ENCODE data around the gene CFAP45. TPM values are rescaled to one million over a fixed set of nuclear protein-coding genes. Genes with fewer than 3 reads are reported as not detected.

Gene CFAP45, protein sequence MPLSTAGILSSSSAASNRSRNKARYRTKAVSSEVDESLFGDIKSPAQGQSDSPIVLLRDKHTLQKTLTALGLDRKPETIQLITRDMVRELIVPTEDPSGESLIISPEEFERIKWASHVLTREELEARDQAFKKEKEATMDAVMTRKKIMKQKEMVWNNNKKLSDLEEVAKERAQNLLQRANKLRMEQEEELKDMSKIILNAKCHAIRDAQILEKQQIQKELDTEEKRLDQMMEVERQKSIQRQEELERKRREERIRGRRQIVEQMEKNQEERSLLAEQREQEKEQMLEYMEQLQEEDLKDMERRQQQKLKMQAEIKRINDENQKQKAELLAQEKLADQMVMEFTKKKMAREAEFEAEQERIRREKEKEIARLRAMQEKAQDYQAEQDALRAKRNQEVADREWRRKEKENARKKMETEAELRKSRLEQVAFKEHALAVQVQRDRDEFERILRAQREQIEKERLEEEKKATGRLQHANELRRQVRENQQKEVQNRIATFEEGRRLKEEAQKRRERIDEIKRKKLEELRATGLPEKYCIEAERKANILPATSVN
- polyA plus RNA-seq: under 1 TPM in 1 of 3 donors, not detected in 2; 0.36 TPM

DNA sequence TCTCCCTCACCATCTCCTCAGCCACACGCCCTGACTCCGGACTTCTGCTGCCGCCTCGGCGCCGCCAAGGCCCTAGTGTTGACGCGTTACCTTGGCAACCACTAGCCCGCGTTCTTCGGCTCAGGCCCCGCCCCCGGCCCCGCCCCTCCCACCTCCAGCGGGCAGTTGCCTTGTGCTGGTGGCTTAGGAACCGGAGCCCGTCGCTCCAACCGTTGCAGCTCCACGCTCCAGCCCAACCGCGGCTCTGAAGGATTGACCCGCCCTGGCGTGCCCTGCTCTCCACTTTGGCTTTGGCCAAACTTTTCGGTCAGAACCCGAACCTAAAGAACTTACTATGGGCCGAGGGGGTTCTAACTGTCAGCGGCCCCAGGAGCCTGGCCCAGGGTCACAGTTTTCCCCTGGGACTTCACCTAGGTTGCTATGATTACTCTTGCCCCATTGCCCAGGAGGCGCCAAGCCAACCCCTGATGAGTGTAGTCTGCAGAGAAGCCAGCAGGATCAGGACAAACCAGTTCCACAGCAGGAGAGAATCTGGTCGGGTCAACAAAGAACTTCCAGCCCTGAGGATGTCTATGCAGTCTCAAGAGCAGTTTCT lies at the start of gene CFAP45:
Gene CFAP45, minus strand, starts transcription at position 80 of the 595 bp plus-strand sequence. Its CDS starts 67 bp downstream, at position 13.
- Mint-ChIP-seq H3K27me3 (ENCODE audit: low read depth in 3 of 3) (peaks cover 6 to 13% (median 9%) of the 10 kb centered on the region in 3 donors), H3K4me1 (peaks cover 16% of the 10 kb centered on the region in 2 donors), H3K4me3 (no peak within 1 kb of the TSS), H3K9me3 (peaks cover 0 to under 1% (median 0%) of the 10 kb centered on the region in 6 donors), H3K27ac (peak within 1 kb of the TSS in 5 of 6 donors; percentile 8 to 82 (median 60)), H3K36me3 (peaks cover 0 to 6% (median 3%) of the 10 kb centered on the region in 3 donors)
- DNase-seq: peak in 2 of 3 donors; percentile 17 to 33

DNA sequence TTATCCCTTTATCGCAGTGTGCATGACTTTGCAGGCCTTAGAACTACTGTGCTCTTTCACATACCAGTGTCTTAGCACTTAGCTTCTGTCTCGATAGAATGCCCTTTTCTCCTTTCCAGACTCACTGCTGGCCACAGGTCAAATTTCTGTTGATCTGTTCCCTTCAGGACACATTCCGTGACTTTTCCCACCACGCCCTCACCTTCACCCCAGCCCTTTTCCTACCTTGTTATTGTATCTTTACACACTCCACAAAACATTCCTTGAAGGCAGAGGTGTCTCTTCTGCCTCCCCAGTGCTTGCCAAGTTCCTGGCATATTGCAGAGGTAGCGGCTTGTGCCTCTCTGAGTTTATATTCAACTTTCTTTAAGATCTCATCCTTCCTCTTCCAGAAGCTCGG lies 49.2 kb upstream of the CFAP45 start:
- Mint-ChIP-seq H3K4me3 (no peak overlapping the region), H3K27ac (no peak overlapping the region), H3K9me3 (no peaks in the 10 kb centered on the region), H3K4me1 (peaks cover 10 to 11% of the 10 kb centered on the region in 2 donors), H3K36me3 (no peaks in the 10 kb centered on the region), H3K27me3 (ENCODE audit: low read depth in 3 of 3) (peaks cover 6 to 31% (median 10%) of the 10 kb centered on the region in 3 donors)
- DNase-seq: no peak

DNA sequence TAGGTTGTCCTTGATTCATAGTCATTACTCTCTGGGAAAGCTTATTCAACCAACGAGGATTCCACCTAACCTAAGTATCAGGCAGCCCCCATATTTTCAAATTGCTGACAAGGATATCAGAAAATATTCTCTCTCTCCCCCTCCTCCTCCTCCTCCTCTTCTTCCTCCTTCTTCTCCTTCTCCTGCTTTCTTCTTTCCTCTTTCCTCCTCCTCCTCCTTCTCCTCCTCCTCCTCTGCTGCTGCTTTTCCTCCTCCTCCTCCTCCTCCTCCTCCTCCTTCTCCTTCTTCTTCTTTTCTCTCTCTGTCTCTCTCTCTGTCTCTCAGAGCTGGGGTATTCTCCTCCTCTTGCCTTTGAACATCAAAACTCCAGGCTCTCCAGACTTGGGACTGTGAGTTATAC lies 48.0 kb upstream of the CFAP45 start:
- no peak overlapping the region for H3K27ac Mint-ChIP-seq
- peaks cover 6 to 26% (median 10%) of the 10 kb centered on the region in 3 donors for H3K27me3 Mint-ChIP-seq (ENCODE audit: low read depth in 3 of 3)
- no peaks in the 10 kb centered on the region for H3K36me3 Mint-ChIP-seq
- DNase-seq: no peak
- no peaks in the 10 kb centered on the region for H3K9me3 Mint-ChIP-seq
- no peak overlapping the region for H3K4me3 Mint-ChIP-seq
- peaks cover 10 to 11% of the 10 kb centered on the region in 2 donors for H3K4me1 Mint-ChIP-seq

DNA sequence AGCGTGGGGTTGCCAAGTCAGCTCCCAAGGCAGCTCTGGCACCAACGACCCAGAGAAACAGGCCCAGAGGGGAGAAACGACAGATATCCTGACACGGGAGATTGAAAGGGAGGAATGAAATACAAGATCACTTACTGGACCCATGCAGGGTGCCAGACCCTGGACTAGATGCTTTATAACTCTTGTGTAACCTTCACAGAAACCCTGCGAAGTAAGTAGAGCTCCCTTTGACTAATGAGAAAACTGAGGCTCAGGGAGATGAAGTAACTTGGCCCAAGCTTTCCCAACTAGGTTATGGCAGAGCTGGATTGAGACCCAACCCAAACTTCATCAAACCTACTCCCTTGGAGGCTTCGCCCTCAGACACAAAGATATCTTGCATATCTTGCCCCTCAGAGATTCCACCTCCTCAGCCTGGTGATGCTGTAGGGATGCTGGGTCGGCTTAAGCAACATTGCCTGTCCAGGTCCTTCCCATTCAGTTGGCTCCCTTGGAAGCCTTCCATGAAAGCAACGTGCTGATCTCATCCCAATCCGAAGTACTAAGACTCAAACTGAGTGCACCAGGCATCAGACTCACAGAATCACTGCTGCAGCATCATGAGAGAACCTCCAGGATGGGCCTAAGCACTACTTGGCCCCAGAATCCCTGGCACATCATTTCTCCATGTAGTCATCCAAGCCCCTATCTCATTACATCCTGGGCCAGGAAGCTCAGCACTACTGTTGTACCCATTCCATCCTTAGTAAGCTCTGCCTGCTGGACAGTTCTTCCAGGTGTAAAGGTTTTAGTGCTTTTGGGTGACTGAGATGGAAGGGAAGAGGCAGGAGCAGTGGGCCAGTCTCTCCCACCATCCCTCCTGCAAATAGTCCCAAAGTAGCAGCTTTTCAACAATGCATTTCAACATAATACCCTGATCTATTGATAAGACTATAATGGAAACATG lies 46.5 kb upstream of the CFAP45 start:
- DNase-seq: no peak
- H3K36me3 Mint-ChIP-seq: no peaks in the 10 kb centered on the region
- peaks cover 8 to 32% (median 10%) of the 10 kb centered on the region in 3 donors for H3K27me3 Mint-ChIP-seq (ENCODE audit: low read depth in 3 of 3)
- H3K27ac Mint-ChIP-seq: no peak overlapping the region
- H3K4me1 Mint-ChIP-seq: peaks cover 10 to 11% of the 10 kb centered on the region in 2 donors
- H3K4me3 Mint-ChIP-seq: peak overlapping the region; percentile 18 to 55 (median 39)
- H3K9me3 Mint-ChIP-seq: no peaks in the 10 kb centered on the region

DNA sequence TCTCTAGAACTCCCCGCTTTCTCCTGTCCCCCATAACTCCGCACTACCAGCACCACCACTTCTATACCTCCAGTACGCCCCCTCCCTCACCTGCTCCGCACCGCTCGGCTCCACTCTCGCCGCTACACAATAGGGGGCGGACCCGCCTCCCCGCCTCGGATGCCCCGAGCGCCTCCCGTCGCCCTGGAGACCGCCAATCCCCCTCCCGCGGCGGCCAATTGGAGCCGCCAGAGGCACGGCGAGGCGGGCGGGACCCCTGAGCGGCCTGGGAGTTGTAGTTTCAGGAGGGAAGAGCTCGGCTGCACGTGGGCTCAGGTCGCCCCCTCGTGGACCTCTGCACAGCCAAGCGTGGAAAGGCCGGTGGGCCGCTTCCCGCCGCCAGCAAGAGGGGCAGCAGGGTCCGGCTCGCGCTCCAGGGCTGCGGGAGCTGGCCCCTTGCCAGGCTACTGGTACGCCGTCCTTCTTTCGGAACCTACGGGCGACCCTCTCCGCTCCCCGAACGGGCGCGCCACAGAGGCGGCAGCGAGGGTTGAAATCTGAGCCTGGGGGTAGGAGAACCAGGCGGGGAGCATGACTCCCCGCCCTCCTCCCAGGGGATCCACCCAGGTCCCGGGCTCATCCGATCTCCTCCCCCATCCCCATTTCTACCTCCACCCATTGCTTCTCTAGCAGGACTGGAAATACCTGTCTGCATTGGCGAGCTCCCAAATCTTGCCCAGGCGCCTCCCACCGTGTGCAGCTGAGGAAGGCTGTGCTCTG lies 45.7 kb upstream of the CFAP45 start, which contains the start of gene IGSF9:
Gene IGSF9, minus strand, starts transcription at position 131 of the 759 bp plus-strand sequence. CDS start 2,159 bp downstream, outside the sequence.
- H3K9me3 Mint-ChIP-seq: no peaks in the 10 kb centered on the region
- DNase-seq: peak; percentile 67
- H3K4me3 Mint-ChIP-seq: peak within 1 kb of the TSS; percentile 40 to 66 (median 57)
- peak within 1 kb of the TSS in 1 of 6 donors; percentile 45 for H3K27ac Mint-ChIP-seq
- H3K36me3 Mint-ChIP-seq: no peaks in the 10 kb centered on the region
- H3K27me3 Mint-ChIP-seq (ENCODE audit: low read depth in 3 of 3): peaks cover 8 to 27% (median 10%) of the 10 kb centered on the region in 3 donors
- H3K4me1 Mint-ChIP-seq: peaks cover 10 to 11% of the 10 kb centered on the region in 2 donors

DNA sequence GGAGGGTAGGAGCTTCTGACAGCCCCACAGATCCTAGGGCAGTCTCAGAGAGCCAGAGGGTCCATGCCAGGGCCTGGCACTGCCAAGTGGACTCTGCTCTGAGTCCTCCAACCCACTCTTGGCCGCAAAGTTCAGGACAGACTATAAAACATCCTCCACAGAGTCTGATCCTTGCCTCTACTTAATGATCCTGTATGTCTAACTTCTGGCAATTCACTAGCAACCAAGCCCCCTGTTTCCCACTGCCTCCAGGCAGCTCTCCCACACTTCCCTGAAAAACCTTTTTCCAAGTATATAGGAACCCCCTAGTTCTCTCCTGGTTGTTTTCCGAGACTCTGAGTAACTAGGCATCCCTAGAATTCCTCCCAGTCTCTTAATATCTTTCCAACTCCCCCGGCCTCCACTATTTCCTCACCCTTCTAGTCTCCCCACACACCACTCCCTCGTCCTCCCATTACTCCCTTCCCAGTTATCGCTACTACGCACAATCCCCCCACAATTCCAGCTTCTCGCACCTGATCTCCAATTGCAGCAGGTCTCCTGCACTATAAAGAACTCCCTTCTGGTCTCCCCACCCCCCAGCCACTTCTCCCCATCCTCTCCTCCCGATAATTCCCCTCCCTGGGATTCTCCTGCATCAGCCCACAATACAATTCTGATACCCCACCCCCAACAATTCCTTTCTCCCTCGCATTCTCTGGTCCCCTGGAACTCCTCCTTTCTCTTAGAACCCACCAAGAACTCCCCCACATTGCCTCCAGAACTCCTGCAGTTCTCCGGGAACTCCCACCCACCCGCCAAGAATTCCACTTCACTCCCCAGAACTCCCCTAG lies 44.9 kb upstream of the CFAP45 start:
- Mint-ChIP-seq H3K4me3 (peak overlapping the region; percentile 40 to 66 (median 57)), H3K27me3 (ENCODE audit: low read depth in 3 of 3) (peaks cover 8 to 24% (median 10%) of the 10 kb centered on the region in 3 donors), H3K4me1 (peaks cover 10 to 11% of the 10 kb centered on the region in 2 donors), H3K9me3 (no peaks in the 10 kb centered on the region), H3K27ac (peak overlapping the region in 1 of 6 donors; percentile 45), H3K36me3 (no peaks in the 10 kb centered on the region)
- no peak for DNase-seq

DNA sequence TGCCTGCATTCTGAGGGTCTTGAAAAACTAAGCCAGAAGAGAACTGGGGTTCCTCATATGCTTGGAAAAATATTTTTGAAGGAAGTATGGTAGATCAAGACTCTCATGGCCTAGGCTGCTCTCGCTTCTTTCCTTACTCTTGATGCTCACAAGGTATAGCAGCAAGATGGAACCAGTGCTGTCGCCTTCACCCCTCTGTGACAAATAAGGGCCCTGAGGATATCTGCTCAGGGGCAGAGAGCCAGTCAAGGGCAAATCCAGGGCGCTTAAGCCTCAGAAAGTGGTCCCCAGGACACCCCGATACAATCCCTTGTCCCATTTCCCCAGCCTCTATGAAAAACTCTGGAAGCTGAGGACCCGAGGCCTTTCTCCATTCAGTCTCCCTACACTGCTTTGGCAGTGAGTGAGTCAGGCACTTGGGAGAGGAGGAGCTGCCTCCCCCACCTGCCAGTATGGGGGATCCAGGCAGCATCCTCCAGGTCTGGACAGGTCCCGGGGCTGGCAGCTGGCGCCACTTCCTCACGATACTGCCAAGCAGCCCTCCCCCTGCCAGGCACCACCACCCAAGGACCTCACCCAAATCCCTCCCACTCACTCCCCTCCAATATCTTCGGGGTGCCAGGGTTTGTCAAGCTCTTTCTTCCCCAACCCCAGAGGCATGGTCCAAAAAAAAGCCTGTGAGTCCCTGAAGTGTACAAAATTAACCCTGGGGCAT lies 44.1 kb upstream of the CFAP45 start:
- no peak for DNase-seq
- Mint-ChIP-seq H3K27ac (no peak overlapping the region), H3K27me3 (ENCODE audit: low read depth in 3 of 3) (peaks cover 10 to 24% (median 11%) of the 10 kb centered on the region in 3 donors), H3K36me3 (no peaks in the 10 kb centered on the region), H3K9me3 (no peaks in the 10 kb centered on the region), H3K4me1 (peaks cover 10 to 11% of the 10 kb centered on the region in 2 donors), H3K4me3 (no peak overlapping the region)

DNA sequence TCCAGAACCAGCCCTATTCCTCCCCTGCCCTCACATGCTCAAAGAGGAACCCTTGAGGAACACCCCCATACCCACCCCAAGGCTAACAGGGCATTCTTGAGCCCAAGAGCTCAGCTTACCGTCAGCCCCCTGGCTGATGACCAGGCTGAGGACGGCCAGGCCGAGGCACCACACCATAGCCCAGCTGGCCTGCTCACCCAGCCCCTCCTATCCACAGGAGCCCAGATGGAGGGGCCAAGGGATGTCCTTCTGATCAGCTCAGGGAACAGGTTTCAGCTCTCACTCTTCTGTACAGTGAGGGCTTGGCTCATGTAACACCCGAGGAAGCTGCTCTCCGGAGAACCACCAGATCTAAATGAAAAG lies 43.3 kb upstream of the CFAP45 start:
- no peaks in the 10 kb centered on the region for H3K9me3 Mint-ChIP-seq
- no peak overlapping the region for H3K27ac Mint-ChIP-seq
- peaks cover 10 to 11% of the 10 kb centered on the region in 2 donors for H3K4me1 Mint-ChIP-seq
- no peak for DNase-seq
- H3K4me3 Mint-ChIP-seq: no peak overlapping the region
- no peaks in the 10 kb centered on the region for H3K36me3 Mint-ChIP-seq
- peaks cover 10 to 27% (median 13%) of the 10 kb centered on the region in 3 donors for H3K27me3 Mint-ChIP-seq (ENCODE audit: low read depth in 3 of 3)

DNA sequence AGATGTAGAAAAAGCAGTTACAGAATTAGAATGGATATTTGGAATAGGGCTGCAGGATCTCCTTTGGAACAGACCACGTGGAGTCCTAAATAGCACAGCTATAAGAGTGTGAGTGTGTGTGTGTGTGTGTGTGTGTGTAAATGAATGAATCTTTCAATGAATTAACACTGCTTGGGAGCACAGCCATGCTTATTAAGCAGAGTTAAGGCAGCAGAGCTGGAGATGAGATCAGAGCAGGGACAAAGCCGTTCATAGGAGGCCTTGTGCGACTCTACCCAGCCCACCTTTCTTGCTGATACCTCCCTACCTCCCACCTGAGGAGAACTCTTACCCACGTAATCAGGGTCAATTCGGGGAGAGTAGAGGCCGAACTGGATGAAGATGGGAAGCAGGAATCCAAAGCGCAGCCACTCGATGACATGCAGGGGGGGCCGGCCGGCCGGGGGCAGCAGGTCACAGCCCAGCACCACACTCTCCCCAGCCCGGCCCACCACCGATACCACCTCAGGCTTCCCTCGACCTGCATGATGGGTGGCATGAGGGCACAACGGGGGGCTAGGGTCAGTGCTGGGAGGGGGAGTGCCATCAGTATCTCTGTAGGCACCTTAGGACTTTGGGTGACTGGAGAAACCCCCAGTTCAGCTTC lies 42.8 kb upstream of the CFAP45 start:
- Mint-ChIP-seq H3K4me1 (peaks cover 10 to 11% of the 10 kb centered on the region in 2 donors), H3K9me3 (no peaks in the 10 kb centered on the region), H3K4me3 (no peak overlapping the region), H3K27ac (no peak overlapping the region), H3K36me3 (no peaks in the 10 kb centered on the region), H3K27me3 (ENCODE audit: low read depth in 3 of 3) (peaks cover 10 to 29% (median 16%) of the 10 kb centered on the region in 3 donors)
- no peak for DNase-seq

DNA sequence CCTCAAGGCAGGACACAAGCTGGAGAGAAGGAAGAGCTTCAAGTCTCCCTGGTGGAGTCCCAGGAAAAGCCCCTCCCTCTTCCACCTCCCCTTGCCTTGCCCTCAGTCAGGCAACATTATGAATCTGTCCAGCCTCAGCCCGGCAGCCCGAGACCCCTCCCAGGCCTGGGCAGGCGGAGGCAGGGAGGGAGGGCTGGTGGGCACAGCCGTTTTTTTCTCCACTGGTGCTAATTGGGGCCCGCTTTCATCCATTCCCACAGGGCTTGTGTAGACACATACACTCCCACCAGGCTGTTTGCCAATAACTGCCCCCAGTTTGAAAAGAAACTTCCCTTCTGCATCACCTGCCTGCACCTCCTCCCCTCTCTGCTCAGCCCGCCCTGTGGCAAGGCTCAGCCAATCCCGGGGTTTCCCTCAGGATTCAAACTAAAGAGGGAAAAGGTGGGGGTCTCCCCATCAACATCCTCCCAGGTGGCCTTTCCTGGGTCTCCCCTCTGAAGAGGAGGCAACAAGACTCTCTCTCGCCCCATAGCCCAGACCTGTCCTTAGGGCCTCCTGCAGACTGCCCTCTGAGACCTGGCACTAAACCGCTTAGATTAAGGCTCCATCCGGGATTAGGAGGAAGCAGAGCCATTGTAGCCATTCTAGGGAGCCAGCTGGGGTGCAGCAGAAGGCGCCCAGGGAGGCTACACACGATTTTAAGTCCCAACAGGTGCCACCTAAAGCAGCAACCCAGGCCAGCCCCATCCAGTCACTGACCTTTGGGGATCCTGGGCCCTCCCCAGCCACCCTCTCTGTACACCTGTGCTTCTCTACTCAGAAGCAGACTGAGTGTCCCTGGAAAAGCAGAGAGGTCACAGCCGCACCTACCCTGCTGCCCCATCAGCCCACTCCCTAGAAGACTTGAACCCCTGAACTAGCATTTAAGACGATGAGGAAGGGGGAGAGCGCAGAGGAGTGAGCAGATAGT lies 41.9 kb upstream of the CFAP45 start:
- no peak for DNase-seq
- H3K4me1 Mint-ChIP-seq: peaks cover 10 to 11% of the 10 kb centered on the region in 2 donors
- H3K27ac Mint-ChIP-seq: no peak overlapping the region
- H3K9me3 Mint-ChIP-seq: no peaks in the 10 kb centered on the region
- no peak overlapping the region for H3K4me3 Mint-ChIP-seq
- no peaks in the 10 kb centered on the region for H3K36me3 Mint-ChIP-seq
- peaks cover 10 to 28% (median 16%) of the 10 kb centered on the region in 3 donors for H3K27me3 Mint-ChIP-seq (ENCODE audit: low read depth in 3 of 3)
